ENCODE data around the gene MFRP. TPM values are rescaled to one million over a fixed set of nuclear protein-coding genes. Genes with fewer than 3 reads are reported as not detected.

Gene MFRP
- total and polyA plus RNA-seq, 9 donors, result not detected

DNA sequence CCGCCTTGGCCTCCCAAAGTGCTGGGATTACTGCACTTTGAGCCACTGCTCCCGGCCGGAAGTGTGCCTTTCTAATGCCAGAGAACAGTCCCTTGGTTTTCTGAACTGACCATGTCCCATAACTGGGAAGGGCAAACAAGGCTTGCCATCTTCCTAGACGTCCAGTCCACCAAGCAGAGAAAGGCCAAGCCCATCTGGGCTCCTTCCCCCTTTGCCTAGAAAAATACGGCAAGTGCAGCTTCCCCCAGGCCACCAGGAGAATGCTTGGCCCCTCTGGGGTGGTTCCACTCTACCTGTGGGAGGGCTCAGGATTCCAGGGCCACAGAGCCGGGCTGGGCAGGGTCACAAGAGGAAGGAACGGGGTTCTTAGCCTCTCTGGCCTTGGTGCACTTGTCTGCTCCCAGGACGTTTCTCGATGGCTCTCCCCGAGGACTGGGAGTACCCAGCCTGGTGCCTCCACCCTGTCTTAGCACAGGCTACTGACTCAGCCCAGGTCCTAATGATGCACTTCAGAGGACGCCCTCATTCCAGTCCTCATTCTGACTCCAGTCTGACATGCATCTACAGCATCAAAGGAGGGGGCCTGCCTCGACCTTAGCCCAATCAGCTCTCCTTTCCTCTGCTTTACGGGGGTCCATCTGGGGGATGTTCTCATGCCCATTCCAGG lies 33.8 kb upstream of the MFRP start:
- WGBS (ENCODE audit: insufficient coverage), result 61% methylated on average over 9 of the region's 13 CpGs
- H3K27ac ChIP-seq (ENCODE audit: low read length), result peak overlapping the region; percentile 90
- H3K27me3 ChIP-seq (ENCODE audit: control insufficient read depth, insufficient read depth, low read length), result peaks cover 3% of the 10 kb centered on the region
- H3K4me1 ChIP-seq (ENCODE audit: control insufficient read depth, insufficient read depth, low read length), result peaks cover 66% of the 10 kb centered on the region
- no peaks in the 10 kb centered on the region for H3K9me3 ChIP-seq (replicated peaks; ENCODE audit: control insufficient read depth, low read depth, low read length)
- peak; percentile 24 for DNase-seq
- peak overlapping the region; percentile 58 for H3K4me3 ChIP-seq (ENCODE audit: low read length)
- no peaks in the 10 kb centered on the region for H3K36me3 ChIP-seq (ENCODE audit: control insufficient read depth, insufficient read depth, low read length)

DNA sequence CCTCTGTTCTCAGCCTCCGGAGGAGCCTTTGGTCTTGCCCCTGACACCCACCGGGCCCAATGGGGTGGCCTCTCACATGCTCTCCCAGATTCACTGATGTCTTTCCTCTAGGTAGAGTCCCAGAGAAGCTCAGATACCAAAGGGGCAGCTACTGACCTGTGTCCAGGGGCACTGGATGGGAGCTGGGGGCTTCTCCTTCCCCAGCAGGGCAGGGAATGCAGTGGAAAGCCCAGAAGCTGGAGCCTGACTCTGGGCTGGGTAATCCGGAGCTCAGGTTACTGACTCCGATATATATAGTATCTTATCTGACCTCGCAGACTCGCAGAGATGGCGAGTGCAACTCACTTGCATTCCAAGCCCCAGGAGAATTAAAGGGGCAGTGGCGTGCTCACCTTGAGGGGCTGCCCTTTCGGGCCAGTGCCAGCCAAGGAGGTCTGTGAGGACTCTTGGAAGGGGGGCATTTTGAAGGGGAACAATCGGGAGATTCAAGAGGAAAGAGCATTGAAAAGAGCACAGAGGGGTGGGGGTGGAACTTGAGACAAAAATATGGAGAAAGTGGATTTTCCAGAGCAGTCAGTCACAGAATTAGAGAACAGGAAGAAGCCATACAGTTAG lies 32.5 kb upstream of the MFRP start:
- Histone ChIP-seq H3K4me1 (ENCODE audit: control insufficient read depth, insufficient read depth, low read length) (peaks cover 79% of the 10 kb centered on the region), H3K27ac (ENCODE audit: low read length) (peak overlapping the region; percentile 95), H3K4me3 (ENCODE audit: low read length) (peak overlapping the region; percentile 44), H3K9me3 (replicated peaks; ENCODE audit: control insufficient read depth, low read depth, low read length) (no peaks in the 10 kb centered on the region), H3K27me3 (ENCODE audit: control insufficient read depth, insufficient read depth, low read length) (peaks cover 3% of the 10 kb centered on the region), H3K36me3 (ENCODE audit: control insufficient read depth, insufficient read depth, low read length) (no peaks in the 10 kb centered on the region)
- peak; percentile 65 for DNase-seq
- 44% methylated on average over 9 of the region's 10 CpGs for WGBS (ENCODE audit: insufficient coverage)

DNA sequence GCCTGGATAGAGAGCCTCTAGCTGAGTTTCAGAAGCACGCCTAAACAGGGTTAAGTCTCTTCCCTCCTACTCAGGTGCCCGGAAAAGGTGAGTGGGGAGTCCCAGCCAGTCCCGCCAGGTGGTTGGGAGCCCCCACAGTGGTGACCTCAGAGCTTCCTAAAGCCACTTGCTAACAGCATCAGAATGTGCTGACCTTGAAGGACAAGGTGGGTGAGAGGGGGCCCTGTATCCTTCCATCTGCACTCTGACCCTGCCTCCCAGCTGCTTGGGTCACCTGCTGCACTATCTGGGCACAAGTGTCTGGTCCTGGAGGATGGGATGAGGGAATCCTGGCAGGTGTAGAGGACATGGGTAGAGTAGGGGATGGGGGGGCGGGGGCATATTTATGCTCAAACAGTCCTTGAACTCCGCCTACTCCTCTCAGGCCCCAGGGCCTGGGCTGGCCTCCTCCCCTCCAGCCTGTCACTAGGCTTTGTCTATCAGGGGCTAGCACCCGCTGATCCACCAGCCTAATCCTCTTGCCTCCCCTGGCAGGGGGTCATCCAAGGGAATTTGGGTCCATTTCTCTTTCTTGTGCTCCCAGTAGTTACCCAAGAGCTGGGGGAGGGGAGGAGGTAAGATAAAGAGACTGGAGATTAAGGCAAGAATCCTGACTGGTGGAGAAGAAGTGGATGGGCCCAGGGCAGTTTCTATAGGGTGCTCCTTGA lies 31.6 kb upstream of the MFRP start:
- Histone ChIP-seq H3K4me1 (ENCODE audit: control insufficient read depth, insufficient read depth, low read length) (peaks cover 84% of the 10 kb centered on the region), H3K27me3 (ENCODE audit: control insufficient read depth, insufficient read depth, low read length) (peaks cover 3% of the 10 kb centered on the region), H3K36me3 (ENCODE audit: control insufficient read depth, insufficient read depth, low read length) (peaks cover 4% of the 10 kb centered on the region), H3K4me3 (ENCODE audit: low read length) (peak overlapping the region; percentile 44), H3K9me3 (replicated peaks; ENCODE audit: control insufficient read depth, low read depth, low read length) (no peaks in the 10 kb centered on the region), H3K27ac (ENCODE audit: low read length) (peak overlapping the region; percentile 95)
- no CpG with 5 or more reads among the region's 6 CpGs for WGBS (ENCODE audit: insufficient coverage)
- no peak for DNase-seq

DNA sequence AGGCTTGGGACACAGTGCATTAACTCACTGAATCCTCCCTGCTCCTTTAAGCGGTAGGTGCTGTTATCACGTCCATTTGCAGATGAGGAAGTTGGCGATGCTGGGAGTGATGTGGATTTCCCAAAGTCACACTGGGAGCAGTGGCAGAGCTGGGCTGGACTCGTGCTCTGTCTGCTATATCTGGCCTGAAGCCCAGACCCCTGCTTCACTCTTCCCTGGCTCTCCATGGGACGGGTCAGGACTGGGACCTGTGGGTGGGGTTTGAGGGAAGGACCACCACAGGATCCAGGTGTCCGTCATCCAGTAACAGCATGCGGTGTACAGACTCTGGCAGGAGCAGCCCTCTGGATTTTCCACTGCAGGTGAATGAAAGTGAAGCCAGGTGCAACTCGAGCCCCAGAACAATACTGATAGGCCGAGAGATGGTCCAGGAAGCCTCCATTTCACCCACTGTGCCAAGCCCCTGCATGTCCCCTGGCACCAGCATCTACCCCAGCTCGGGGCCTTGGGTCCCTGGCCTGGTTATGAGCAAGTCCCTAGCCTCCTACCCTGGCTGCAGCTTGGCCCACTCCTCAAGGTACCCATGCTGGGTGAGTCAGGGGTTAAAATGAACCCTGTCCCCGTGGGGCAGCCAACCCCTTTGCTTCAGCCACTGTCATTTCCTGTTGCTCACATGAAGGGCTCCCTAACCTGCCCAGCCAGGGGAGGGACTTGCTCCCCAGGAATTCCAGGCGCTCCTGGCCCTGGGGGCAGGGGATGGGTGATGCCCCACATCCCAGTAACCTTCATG lies 30.8 kb upstream of the MFRP start:
- peak overlapping the region; percentile 22 for H3K4me3 ChIP-seq (ENCODE audit: low read length)
- DNase-seq, result peak; percentile 27

DNA sequence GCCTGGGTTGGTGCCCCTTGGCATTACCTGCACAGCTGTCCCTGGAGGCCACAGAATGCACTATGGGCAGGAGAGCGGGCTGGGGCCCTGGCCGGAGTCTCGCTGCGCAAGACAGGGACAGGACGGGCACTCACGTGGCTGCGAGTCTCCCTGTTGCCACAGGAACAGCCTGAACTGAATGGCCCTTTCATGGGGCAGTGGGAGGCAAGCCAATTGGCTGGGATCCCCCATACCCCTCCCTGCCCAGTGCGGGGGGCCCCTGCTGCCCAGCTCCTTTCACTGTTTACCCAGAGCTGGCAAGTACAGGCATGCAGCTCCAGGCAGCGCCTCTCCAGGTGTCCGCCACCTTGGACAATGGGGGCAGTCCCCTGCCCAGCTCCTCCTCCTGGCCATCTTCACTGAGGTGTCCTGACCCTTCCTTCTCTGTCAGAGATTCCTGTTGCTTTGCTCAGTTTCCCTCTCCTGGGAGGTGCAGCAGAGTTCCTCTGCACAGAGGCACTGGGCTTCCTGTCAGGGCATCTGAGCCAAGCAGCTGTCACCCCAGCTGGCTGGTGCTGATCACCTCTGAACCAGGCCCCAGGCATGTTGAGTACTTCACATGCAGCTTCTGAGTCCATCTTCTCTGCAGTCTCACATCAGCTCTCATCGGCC lies 29.8 kb upstream of the MFRP start:
- H3K4me3 ChIP-seq (ENCODE audit: low read length), result peak overlapping the region; percentile 23
- peak; percentile 83 for DNase-seq
- H3K36me3 ChIP-seq (ENCODE audit: control insufficient read depth, insufficient read depth, low read length), result peaks cover 12% of the 10 kb centered on the region
- 62% methylated on average over 10 of the region's 11 CpGs for WGBS (ENCODE audit: insufficient coverage)
- H3K4me1 ChIP-seq (ENCODE audit: control insufficient read depth, insufficient read depth, low read length), result peaks cover 94% of the 10 kb centered on the region
- H3K27me3 ChIP-seq (ENCODE audit: control insufficient read depth, insufficient read depth, low read length), result peaks cover 3% of the 10 kb centered on the region
- peak overlapping the region; percentile 95 for H3K27ac ChIP-seq (ENCODE audit: low read length)
- H3K9me3 ChIP-seq (replicated peaks; ENCODE audit: control insufficient read depth, low read depth, low read length), result no peaks in the 10 kb centered on the region

More for the DNA sequence above, 30.8 kb upstream of the MFRP start:
- Histone ChIP-seq H3K27ac (ENCODE audit: low read length) (peak overlapping the region; percentile 95), H3K36me3 (ENCODE audit: control insufficient read depth, insufficient read depth, low read length) (peaks cover 12% of the 10 kb centered on the region), H3K9me3 (replicated peaks; ENCODE audit: control insufficient read depth, low read depth, low read length) (no peaks in the 10 kb centered on the region), H3K4me1 (ENCODE audit: control insufficient read depth, insufficient read depth, low read length) (peaks cover 91% of the 10 kb centered on the region), H3K27me3 (ENCODE audit: control insufficient read depth, insufficient read depth, low read length) (peaks cover 3% of the 10 kb centered on the region)
- 57% methylated on average over 6 of the region's 12 CpGs for WGBS (ENCODE audit: insufficient coverage)

DNA sequence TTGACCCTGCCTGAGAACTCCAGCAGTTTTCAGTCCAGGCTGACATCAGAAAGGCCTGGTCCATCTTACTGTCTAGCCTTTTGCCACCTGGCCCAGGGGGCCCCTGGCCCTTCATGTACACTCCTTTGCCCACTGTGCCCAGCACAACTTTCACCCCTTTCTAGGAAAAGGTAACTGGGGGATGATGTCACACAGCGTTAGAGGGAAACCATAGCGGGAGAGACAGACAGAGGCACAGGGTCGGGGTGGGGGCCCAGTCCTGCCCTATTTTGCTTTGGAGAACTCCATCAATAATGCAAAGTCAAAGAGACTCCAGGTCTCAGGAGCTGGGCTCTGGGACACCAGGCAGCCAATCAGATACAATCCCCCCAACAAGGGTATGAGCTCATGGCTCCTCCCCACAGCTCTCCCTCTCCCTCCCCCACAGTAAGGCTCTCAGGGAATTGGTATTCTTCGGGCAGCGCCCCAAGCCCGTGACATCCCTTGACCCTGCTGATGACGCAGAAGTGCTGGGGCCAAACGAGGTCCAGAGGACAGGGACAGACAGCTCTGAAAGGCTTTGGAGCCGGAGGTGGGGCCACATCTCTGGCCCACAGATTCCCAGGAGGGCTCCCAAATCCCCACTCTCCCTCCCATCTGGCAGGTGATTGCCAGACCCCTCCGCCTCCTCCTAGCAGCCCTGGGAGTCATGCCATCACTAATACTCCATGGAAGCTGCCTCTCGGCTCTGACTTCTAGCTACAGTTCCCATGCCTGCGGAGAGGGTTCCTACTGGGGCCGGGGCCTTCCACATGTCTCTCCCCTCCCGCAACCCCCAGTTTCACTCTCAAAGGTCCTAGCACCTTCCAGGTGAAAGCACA lies 29.1 kb upstream of the MFRP start:
- Histone ChIP-seq H3K9me3 (replicated peaks; ENCODE audit: control insufficient read depth, low read depth, low read length) (no peaks in the 10 kb centered on the region), H3K36me3 (ENCODE audit: control insufficient read depth, insufficient read depth, low read length) (peaks cover 12% of the 10 kb centered on the region), H3K4me1 (ENCODE audit: control insufficient read depth, insufficient read depth, low read length) (peaks cover 94% of the 10 kb centered on the region), H3K27ac (ENCODE audit: low read length) (peak overlapping the region; percentile 95), H3K27me3 (ENCODE audit: control insufficient read depth, insufficient read depth, low read length) (no peaks in the 10 kb centered on the region), H3K4me3 (ENCODE audit: low read length) (peak overlapping the region; percentile 23)
- WGBS (ENCODE audit: insufficient coverage), result 36% methylated on average over 11 of the region's 14 CpGs
- DNase-seq, result peak; percentile 86

DNA sequence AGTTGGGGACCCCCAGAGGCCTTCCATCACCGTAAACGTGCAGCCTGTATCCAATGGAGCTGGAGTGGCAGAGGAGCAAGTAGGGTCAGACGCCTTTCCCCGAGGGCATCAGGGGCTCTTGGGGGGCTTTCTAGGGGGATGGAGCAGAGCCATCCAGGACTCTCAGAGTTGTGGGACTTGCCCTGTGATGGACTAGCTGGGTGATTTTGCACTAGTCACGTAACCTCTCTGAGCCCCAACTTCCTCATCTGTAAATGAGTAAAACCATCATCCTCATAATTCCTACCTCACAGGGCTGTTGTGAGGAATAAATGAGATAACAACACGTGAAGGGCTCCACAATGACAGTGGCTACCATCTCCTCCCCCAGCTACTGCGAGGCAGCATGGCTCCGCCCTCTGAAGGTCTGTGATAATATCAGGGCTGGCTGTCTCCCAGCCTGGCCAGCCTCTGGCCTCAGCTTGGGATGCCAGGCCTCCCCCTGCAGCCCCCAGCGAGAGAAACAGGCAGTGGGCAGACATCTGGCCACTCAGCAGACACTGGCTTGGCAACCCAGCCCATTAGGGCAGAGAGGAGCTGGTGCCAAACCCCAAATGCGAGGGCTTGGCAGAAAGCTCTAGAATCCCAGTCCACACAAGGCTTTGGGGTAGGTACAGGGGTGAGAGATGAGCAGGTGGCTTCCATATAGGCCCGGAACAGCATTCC lies 28.3 kb upstream of the MFRP start:
- H3K4me1 ChIP-seq (ENCODE audit: control insufficient read depth, insufficient read depth, low read length), result peaks cover 95% of the 10 kb centered on the region
- peak overlapping the region; percentile 95 for H3K27ac ChIP-seq (ENCODE audit: low read length)
- no peaks in the 10 kb centered on the region for H3K27me3 ChIP-seq (ENCODE audit: control insufficient read depth, insufficient read depth, low read length)
- 47% methylated on average over 7 of the region's 11 CpGs for WGBS (ENCODE audit: insufficient coverage)
- no peak overlapping the region for H3K4me3 ChIP-seq (ENCODE audit: low read length)
- peaks cover 12% of the 10 kb centered on the region for H3K36me3 ChIP-seq (ENCODE audit: control insufficient read depth, insufficient read depth, low read length)
- no peaks in the 10 kb centered on the region for H3K9me3 ChIP-seq (replicated peaks; ENCODE audit: control insufficient read depth, low read depth, low read length)
- peak; percentile 72 for DNase-seq

DNA sequence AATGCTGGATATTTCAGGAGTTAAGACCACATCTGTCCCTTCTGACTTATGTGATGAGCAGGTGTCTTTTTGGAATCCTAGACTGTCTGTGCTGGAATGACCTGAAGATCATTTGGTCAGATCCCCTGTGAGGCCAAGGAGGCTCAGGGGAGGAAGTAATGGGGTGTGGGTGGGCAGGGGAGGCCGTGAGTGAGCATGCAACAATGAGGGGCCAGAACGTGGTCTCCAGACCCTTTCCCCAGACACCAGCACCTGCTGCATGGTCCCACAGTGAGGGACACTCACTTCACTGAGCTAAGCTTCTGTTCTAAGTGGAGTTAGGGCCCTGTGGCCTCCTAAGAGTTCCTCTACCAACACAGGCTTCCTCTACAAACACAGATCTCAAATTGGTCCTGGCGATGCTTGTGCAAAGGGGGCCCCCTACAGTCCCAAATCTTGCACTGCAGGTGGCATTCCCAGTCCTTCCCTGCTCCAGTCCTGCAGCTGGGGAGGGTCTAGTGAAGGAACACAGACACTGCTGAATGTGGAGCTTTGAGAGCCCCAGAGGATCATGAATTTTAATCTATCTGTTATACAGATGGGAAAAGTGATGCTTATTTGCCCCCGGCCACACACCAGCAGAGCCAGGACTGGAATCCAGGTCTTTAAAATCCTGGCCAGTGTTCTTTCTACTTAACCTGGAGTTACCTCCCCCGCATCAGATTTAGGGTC lies 27.6 kb upstream of the MFRP start:
- H3K27me3 ChIP-seq (ENCODE audit: control insufficient read depth, insufficient read depth, low read length), result no peaks in the 10 kb centered on the region
- peaks cover 99% of the 10 kb centered on the region for H3K4me1 ChIP-seq (ENCODE audit: control insufficient read depth, insufficient read depth, low read length)
- peak; percentile 84 for DNase-seq
- H3K36me3 ChIP-seq (ENCODE audit: control insufficient read depth, insufficient read depth, low read length), result peaks cover 12% of the 10 kb centered on the region
- H3K9me3 ChIP-seq (replicated peaks; ENCODE audit: control insufficient read depth, low read depth, low read length), result no peaks in the 10 kb centered on the region
- H3K4me3 ChIP-seq (ENCODE audit: low read length), result no peak overlapping the region
- 47% methylated on average over 3 of the region's 5 CpGs for WGBS (ENCODE audit: insufficient coverage)
- peak overlapping the region; percentile 95 for H3K27ac ChIP-seq (ENCODE audit: low read length)

Measured in muscle of leg (tissue), 11 donors.